GM18870 (cell line): Measurements from ENCODE around the gene HOXD10.

Experiments used
- ATAC-seq: cut with Tn5 transposase; IDR thresholded peaks from one replicate; pipeline ENCODE4 v1.9.1; 2021; ENCODE audit warnings: moderate library complexity; ENCODE audit not compliant: unreplicated experiment

HOXD10 gene

DNA sequence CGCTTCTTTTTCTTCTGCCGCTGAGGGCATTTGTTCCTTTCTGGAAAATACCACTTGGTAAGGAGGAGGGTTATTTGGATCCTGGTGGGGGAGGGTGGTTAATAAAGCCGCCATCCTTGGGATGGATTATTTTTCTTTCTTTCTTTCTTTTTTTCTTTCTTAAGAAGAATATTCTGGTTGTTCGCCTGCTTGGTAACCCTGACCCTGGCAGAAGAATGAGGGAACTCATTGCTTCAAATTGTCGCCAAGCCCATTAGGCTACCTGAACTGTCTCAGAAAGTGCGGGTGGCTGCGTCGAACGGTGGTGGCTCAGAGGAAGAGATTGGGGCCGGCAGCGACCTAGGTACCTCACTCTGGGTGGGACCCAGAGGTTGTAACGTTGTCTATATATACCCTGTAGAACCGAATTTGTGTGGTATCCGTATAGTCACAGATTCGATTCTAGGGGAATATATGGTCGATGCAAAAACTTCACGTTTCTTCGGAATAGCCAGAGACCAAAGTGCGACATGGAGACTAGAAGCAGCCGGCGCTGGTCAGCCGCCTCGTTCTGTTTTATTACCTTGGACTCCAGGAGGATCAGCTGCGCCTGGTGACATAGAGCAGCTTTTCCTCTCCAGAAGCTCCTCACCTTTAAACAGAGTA, 33.5 kb downstream of the HOXD10 start:
- no peak for ATAC-seq

DNA sequence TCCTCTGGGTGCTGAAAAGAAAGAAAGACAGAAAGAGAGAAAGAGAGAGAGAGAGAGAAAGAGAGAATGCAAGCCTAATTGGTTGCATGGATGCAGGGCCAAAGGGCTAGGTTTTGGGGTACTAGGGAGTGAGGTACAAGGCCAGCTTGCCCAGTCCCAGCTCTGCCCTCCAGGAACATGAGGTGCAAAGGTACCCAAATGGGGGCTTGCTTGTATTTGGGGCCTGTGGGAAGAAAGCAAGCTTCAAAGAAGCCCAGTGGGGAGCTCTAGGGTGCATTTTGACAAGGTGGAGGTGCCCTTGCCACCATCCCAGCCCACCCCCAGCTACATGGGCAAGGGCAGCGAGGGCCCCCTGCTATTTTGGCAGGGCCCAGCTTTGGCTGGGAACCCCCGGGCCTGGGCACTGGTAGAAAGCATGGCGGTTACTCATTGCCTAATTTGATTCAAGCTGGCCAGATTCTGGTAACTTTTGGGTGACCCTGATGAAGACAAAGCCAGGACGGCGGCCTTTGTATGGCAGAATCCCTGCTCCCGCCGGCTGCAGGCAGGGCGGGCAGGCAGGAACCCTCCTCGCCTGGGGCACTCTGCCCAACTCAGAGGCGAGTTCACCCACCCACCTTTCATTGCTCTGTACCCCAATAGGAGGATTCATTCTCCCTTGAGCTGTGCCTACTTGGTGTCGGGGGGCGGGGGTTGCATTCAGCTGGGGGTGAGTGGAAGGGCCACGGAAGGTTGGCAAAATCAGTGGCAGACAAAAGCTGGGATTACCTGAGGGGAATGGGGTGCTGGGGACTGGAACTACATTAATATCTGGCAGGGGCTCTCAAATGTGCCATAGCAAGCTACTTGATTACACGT, 34.2 kb downstream of the HOXD10 start:
- ATAC-seq, result no peak

DNA sequence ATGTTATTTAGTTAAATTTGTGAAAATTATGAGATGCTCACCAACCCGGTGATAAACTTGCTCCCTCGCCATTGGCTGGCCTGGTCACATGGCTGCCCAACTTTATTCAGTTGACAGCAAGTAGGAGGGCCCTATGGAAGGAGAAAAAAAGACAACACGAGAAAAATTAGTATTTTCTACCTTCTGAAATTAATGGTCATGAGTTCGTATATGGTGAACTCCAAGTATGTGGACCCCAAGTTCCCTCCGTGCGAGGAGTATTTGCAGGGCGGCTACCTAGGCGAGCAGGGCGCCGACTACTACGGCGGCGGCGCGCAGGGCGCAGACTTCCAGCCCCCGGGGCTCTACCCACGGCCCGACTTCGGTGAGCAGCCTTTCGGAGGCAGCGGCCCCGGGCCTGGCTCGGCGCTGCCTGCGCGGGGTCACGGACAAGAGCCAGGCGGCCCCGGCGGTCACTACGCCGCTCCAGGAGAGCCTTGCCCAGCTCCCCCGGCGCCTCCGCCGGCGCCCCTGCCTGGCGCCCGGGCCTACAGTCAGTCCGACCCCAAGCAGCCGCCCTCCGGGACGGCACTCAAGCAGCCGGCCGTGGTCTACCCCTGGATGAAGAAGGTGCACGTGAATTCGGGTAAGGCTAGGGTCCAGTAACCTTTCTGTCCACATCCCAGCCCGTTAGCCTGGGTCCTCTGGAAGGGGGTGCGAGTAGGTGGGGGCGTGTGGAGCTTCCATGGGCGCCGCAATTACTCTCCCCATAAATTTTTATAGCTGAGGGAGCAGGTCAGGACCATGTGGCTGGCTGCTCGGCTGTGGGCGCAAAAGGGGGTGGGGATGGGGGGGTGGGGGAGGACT, 35.1 kb downstream of the HOXD10 start, which contains the start of gene HOXD4:
Gene HOXD4, plus strand, starts transcription at position 109 of the 846 bp plus-strand sequence. Its CDS starts 84 bp downstream, at position 193.
- no peak for ATAC-seq

DNA sequence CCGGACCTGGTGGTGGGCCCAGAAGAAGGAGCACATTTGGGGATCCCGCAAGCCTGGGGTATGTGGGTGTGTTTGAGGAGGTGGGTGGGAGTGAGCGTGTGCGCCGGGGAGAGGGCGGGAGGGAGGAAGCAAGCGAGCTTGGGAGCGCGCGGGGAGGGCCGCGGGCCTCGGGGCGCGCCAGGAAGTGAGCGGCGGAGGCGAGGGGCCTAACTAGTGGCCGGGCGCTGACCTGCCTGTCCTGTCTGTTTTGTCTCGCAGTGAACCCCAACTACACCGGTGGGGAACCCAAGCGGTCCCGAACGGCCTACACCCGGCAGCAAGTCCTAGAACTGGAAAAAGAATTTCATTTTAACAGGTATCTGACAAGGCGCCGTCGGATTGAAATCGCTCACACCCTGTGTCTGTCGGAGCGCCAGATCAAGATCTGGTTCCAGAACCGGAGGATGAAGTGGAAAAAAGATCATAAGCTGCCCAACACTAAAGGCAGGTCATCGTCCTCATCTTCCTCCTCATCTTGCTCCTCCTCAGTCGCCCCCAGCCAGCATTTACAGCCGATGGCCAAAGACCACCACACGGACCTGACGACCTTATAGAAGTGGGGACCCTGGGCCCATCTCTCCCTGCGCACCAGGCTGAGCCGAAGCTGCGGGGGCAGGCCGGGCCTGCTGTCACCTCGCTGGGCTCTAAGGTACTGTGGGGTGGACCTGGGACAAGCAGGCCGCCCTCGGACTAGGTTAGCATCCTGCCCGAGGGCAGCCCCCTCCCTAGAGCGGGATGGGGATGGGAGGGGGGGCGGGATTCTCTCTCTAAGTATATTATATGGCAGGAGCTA, 36.0 kb downstream of the HOXD10 start:
- ATAC-seq, result no peak

DNA sequence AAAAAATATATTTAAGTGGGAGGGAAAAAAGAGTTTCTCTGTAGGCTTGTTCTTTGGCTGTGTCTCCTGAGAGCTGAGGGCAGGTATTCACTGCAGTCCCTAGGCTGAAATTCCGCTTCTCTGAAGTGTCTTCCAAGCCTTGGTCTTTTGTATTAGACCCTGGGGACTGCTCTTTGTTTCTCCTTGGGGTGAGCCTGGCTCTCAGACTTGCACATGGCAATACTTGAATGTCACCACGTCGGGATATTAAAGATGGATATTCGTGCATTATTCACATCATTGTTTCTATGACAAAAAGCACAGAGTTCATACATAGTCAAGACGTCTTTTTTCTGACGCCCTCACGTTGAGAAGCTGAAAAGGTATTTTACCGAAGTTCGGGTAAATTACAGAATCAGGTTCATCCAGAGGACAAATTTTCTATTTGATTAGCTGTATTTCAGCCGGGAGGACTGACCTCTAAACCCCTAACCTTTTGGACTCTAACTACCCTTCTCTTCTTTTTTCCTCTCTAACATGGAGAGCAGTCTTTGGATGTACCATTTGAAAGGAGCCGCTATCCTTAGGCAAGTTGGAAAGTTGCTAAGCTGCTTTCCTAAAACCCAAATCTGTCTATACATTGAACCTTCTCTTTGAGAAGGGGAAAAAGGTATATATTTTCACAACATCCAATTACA, 38.1 kb downstream of the HOXD10 start:
- ATAC-seq, result no peak

DNA sequence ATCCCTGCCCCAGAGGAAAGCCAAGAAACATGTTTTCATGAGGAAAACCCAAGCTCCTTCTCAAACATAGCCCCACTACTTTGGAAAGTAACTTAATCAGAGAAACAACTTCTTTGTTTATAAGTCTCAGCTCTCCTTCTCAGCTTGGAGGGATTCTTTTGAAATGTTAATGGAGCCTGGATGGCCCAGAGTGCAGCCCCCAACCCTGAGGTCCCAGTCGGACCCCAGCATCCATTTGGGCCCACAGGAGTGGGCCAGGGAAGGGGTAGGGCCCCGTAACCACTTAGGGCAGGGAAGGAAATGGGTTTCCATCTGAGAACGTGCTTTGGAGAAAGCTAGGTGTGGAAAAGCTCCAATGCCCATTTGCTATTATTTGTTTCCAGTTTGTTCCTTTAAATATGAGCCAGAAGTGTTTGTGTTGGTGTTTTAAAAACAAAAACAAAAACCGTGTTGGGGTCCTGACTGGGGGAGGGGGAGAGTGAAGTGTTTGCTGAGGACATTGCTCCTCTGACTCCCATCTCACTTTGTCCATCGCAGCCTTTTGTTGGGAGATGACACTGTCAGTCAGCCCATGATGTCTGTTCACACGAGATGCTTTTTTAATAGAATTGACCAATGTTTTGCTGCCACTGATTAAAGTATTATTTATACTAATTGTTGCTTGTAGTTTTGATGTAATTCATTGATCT, 38.9 kb downstream of the HOXD10 start:
- no peak for ATAC-seq

DNA sequence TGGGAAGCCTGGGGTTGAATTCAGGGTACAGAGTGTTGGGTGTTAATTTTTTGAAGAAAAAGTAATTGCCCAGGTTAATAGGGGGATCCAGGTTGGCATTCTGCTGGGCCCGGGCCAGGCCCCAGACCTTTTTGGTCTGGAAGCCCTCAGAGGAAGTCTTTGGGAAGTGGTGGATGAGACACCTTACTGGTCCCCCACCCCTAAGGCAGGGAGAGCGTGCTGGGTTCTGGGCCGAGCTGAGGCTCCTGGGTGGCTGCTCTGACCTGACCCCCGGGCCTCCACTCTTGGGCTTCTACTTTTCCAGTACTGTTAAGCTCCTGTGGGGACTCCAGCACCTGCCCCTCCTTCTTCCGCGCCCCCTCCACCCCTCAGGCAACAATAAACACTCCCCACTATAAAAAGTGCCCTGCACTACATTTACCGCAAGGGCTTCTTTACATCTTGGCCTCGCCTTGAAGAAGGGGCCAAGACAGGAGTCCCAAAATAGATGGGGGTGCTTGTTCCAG, 39.8 kb downstream of the HOXD10 start:
- no peak for ATAC-seq

DNA sequence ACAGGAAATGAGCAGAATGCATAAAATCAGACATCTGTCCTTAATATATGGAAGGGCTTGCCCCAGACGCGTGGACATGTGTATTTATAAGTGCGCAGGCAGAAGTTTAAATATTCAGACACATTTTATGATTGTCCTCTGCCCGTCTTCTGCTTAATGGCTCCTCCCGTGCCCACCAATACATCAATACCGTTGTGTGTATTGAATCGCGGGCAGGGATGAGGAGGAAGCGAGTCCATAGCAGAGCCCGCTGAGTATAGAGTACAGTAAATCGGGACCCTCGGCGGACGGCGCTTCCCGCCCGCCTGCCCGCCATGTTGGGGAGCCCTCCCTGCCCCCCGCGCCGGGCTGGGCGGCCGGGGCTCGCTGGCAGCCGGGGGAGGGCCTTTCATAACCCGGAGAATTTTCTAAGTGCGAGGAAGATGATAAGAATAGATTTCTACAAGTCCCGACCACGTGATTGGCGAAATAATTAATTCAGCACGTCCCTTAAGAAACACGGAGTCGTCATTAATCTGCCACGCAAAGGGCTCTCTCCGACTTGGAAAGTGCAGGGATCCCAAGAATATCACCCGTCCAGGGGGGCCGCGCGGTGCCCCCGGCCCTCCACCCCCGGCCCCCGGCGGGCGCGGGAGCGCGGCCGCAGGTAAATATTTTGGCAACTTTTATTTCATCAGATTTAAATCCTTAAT, 40.4 kb downstream of the HOXD10 start, which contains the start of gene HOXD3:
Gene HOXD3, plus strand, starts transcription at position 501 of the 692 bp plus-strand sequence. CDS start 11,808 bp downstream, outside the sequence.
- no peak for ATAC-seq

DNA sequence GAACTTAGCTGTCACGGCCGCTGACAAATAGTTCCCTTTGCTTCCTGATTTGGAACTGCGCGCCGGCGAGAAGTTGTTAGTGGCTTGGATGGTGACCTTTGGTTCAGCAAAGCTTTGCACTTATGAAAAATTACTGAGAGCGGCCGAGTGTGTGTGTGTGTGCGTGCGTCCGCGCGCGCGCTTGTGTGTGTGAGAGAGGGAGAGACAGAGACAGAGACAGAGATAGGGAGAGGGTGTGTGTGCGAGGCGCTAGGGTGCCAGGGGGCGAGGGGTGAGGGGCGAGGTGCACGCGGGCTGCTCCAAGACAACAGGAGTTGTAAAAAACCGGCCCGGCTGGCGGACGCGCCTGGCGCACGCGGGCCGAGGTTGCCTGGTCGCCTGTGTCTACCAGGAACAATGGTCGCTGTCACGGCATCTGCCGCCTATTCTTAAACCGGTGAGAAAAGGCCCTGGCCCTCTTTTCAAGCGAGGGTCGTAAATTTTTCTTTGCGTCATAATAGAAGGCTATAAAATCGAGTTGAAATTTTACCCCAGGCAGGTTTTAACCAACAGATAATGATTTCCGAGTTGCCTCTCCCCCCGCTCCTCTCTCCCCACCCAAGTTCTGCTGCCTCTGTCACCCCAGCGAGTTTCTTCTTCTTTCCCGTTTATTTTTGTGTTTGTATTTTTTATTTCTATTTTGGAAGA, 41.1 kb downstream of the HOXD10 start:
- ATAC-seq, result no peak

DNA sequence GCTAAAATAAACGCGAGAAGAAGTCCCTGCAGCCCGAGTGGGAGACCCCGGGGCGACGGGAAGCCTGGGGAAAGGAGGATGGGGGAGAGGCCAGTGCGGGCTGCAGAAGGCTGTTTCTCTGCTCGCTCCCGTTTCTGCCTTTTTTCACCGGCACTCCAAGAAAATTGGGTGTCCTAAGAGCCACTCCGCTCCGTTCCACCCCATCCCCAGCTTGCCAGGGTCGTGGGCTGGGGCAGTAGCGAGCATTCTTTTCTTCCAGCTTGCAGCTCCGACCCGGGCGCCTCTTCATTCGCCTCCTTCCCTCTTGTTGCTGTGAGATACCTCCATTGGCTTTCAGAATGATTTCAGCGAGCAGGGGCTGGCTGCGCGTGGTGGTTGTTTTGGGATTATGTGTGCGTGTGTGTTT, 41.6 kb downstream of the HOXD10 start:
- ATAC-seq, result no peak

DNA sequence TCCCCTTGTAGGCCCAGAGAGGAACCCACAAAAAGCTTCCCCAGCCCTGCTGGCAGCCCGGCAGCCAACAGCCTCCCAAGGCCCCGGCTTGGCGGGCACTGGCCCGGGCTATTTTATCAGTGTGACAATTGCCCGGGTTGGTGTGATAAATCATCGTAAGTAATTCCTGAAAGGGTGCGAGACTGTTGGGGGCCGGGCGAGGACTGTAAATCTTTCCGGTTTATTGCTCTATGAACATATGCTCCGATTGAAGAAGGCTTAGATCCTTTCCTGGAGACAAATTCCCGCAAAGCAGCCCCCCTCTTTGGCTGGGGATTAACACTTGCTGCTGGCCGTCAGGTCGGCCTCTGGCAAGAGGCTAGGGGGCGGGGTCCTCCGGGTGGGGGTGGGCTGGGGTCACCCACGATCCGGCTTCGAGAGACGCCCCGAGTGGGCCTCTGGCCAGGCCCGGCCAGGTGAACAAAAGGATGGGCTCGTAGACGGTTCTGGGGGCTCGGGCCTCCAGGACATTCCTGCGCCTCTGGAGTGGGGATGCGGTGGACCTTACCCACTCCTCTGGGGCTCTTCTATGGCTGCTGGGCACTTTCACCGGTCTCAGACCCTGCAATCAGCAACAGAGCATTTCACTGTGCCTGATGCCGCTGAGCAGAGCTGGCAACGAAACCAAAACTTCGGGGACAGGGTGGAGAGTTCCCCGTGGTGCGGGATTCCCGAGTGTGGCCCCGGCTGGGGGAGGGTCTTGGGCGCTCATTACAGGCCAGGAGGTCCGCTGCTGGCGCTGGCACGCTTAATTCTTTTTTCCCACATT, 42.5 kb downstream of the HOXD10 start:
- no peak for ATAC-seq

DNA sequence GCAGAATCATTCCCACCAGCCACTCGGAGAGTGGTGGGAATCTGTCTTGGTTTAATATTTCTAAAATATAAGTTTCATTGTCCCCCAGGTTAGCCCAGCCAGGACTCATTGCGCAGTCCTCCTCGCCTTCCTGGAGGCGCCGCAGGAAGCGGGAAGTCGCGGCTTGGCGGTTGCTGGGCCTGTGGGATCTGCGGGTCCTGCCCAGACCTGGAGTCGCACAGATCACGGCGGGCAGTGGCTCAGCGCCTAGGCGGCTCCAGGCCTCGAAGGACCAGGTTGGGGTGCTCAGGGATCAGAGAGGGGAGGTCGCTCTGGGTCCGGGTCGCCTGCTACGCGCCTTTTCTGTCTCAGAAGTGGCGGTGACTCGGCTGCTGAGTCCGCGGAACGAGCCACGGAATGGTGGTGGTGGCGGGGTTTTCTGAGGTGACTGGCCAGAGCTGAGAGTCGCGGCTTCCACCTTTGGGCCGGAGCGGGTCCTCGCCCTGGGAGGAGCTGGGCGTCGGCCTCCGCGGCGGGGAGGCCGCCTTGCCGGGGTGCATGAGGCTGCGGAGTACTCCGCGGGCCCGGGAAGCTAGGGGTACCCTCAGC, 43.2 kb downstream of the HOXD10 start:
- no peak for ATAC-seq

DNA sequence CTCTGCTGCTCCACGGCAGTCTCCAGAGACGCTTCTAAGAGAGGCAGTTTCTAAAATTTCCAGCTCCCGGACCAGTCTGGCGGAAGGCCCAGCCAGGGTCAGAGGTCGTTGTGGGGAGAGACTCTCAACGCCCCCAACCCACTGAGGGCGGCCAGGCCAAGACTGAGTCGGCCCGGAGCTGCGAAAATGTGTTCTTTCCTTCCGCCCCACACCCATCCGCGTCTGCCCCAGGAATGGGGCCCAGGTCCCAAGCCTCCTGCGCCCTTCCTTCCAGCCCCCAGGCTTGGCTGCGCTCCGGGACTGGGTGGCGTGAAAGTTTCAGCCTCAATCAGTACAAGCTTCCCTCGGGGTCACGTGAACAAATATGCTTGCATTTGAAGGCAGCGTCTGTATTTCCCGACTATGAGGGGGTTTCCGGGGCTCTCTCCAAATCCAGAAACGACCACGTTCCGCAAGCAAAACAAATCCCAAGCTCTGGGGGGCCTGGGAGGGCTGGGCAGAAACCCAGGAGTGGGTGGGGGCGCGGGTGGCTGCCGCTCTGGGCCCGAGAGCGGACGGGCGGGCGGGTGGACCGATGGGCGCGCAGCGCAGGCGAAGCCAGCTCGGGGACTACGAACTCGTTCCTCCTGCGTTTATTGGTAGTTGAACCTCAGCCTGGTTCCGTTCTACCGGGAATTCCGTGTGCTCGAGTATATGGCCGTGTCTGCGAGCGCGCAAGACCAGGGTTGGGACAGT, 43.8 kb downstream of the HOXD10 start:
- ATAC-seq, result no peak

DNA sequence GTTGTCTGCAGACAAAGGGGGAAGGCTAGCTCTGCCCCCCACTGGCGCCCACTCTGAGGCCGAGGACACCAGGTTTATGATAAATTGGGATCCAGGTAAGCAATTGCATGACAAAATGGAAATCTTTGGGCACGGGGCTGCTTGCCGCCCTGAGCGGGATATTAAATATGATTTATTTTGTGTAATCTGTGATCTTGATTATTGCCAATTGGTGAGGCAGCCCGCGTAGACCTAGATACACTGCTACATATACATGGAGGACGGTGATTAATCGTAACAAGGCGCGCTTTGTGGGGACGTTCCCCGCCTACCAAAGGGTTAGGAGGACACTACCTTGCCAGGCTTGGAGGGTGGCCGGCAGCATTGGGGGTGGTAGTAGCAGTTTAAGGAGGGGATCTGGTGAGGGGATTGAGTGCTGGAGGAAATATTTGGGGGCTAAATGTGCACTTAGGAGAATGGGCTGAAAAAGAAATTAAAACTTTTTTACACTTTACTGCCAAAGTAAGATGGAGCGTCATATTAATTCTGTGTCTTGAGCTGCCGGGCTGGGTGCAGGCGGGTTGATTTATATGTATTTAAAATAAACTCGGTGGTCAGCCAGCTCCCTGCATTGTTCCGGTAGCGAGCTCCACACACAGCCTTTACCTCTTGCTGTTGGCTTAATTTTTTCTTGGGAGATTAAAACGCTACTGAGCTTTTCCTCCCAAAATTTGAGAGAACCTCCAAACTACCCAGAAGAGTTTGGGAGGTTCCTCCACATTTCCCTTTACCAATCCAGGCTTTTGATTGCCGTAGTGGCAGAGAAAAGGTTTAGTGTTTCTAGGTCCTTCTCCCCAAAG, 44.6 kb downstream of the HOXD10 start:
- ATAC-seq, result no peak
